Subcutaneous abdominal adipose tissue (tissue), 5 donors: ENCODE results near the gene SPEM1.

ENCODE experiments used
- H3K27ac ChIP-seq: one replicate; pipeline ENCODE4 v1.7.0; 2013; ENCODE audit warnings: low read depth, mild to moderate bottlenecking, inconsistent platforms, low read length, moderate library complexity
- H3K27me3 ChIP-seq, 5 donors: one replicate each; pipeline ENCODE4 v1.7.0; 2013; ENCODE audit warnings: low read length in 5 of 5, inconsistent platforms in 1 of 5; ENCODE audit not compliant: control insufficient read depth in 5 of 5, insufficient read depth in 4 of 5
- H3K36me3 ChIP-seq, 5 donors: one replicate each; pipeline ENCODE4 v1.7.0; 2013; ENCODE audit warnings: low read length in 5 of 5; ENCODE audit not compliant: control insufficient read depth in 5 of 5, insufficient read depth in 5 of 5
- H3K4me1 ChIP-seq, 5 donors: one replicate each; pipeline ENCODE4 v1.7.0; 2013; ENCODE audit warnings: low read length in 5 of 5, mild to moderate bottlenecking in 3 of 5, moderate library complexity in 1 of 5; ENCODE audit not compliant: control insufficient read depth in 5 of 5, insufficient read depth in 5 of 5
- H3K4me3 ChIP-seq, 5 donors: one replicate each; pipeline ENCODE4 v1.7.0; 2013; ENCODE audit warnings: low read length in 5 of 5, low read depth in 1 of 5
- H3K9ac ChIP-seq, 5 donors: one replicate each; pipeline ENCODE4 v1.7.0; 2013; ENCODE audit warnings: low read length in 5 of 5, mild to moderate bottlenecking in 4 of 5, moderate library complexity in 3 of 5
- H3K9me3 ChIP-seq, 5 donors: one replicate each; pipeline ENCODE4 v1.7.0; 2013; ENCODE audit warnings: low read length in 5 of 5; ENCODE audit not compliant: control insufficient read depth in 5 of 5
- donor health status: healthy.
- donor health status: healthy.
- donor health status: healthy.
- donor health status: healthy.
- donor health status: healthy.

Gene SPEM1

GRCh38 chr17:7407485-7408251 lies 12.5 kb upstream of the SPEM1 start, which contains the start of gene NLGN2:
NLGN2 (plus strand) TSS chr17:7407845; CDS start chr17:7408256, 411 bp downstream.
- Histone ChIP-seq H3K9ac (no peak within 1 kb of the TSS), H3K27me3 (no peaks in the 10 kb centered on the region), H3K4me1 (peaks cover 4 to 24% (median 15%) of the 10 kb centered on the region in 5 donors), H3K4me3 (no peak within 1 kb of the TSS), H3K27ac (no peak within 1 kb of the TSS), H3K36me3 (peaks cover 0 to 17% (median 10%) of the 10 kb centered on the region in 5 donors), H3K9me3 (no peaks in the 10 kb centered on the region)

- no peaks in the 10 kb centered on the region for H3K9me3 ChIP-seq
- peaks cover 0 to 17% (median 10%) of the 10 kb centered on the region in 5 donors for H3K36me3 ChIP-seq
- H3K9ac ChIP-seq: no peak overlapping the region
- H3K4me1 ChIP-seq: peaks cover under 1 to 17% (median 9%) of the 10 kb centered on the region in 5 donors
- no peak overlapping the region for H3K4me3 ChIP-seq
- H3K27me3 ChIP-seq: no peaks in the 10 kb centered on the region
- no peak overlapping the region for H3K27ac ChIP-seq
These were observed 11.8 kb upstream of the SPEM1 start for GRCh38 chr17:7408252-7408727.

- Histone ChIP-seq H3K36me3 (peaks cover 0 to 17% (median 10%) of the 10 kb centered on the region in 5 donors), H3K27ac (no peak overlapping the region), H3K9ac (no peak overlapping the region), H3K4me1 (peaks cover 0 to 16% (median 7%) of the 10 kb centered on the region in 5 donors), H3K27me3 (no peaks in the 10 kb centered on the region), H3K9me3 (no peaks in the 10 kb centered on the region), H3K4me3 (no peak overlapping the region)
These were observed 11.3 kb upstream of the SPEM1 start for GRCh38 chr17:7408863-7409262.

- no peaks in the 10 kb centered on the region for H3K27me3 ChIP-seq
- no peaks in the 10 kb centered on the region for H3K9me3 ChIP-seq
- peaks cover 0 to 19% (median 11%) of the 10 kb centered on the region in 5 donors for H3K36me3 ChIP-seq
- H3K4me1 ChIP-seq: peaks cover 0 to 16% (median 7%) of the 10 kb centered on the region in 5 donors
- H3K27ac ChIP-seq: no peak overlapping the region
- H3K4me3 ChIP-seq: no peak overlapping the region
- H3K9ac ChIP-seq: no peak overlapping the region
These were observed 10.4 kb upstream of the SPEM1 start for GRCh38 chr17:7409716-7410115.

GRCh38 chr17:7410634-7411426 lies 9.3 kb upstream of the SPEM1 start:
- Histone ChIP-seq H3K27me3 (no peaks in the 10 kb centered on the region), H3K36me3 (peaks cover 0 to 29% (median 17%) of the 10 kb centered on the region in 5 donors), H3K9ac (no peak overlapping the region), H3K4me1 (peaks cover 0 to 5% (median 0%) of the 10 kb centered on the region in 5 donors), H3K9me3 (no peaks in the 10 kb centered on the region), H3K27ac (no peak overlapping the region), H3K4me3 (no peak overlapping the region)

- Histone ChIP-seq H3K9ac (no peak overlapping the region), H3K36me3 (peaks cover 0 to 30% (median 17%) of the 10 kb centered on the region in 5 donors), H3K4me3 (no peak overlapping the region), H3K4me1 (no peaks in the 10 kb centered on the region), H3K27me3 (no peaks in the 10 kb centered on the region), H3K9me3 (no peaks in the 10 kb centered on the region), H3K27ac (no peak overlapping the region)
These were observed 8.7 kb upstream of the SPEM1 start for GRCh38 chr17:7411427-7411750.

- H3K36me3 ChIP-seq: peaks cover 0 to 37% (median 24%) of the 10 kb centered on the region in 5 donors
- peak overlapping the region in 1 of 5 donors; percentile 22 for H3K9ac ChIP-seq
- no peak overlapping the region for H3K27ac ChIP-seq
These were observed 6.7 kb upstream of the SPEM1 start for GRCh38 chr17:7413346-7413985.

GRCh38 chr17:7414837-7415236 lies 5.3 kb upstream of the SPEM1 start:
- H3K4me3 ChIP-seq: no peak overlapping the region
- H3K9me3 ChIP-seq: no peaks in the 10 kb centered on the region
- H3K27ac ChIP-seq: no peak overlapping the region
- H3K27me3 ChIP-seq: peaks cover 0 to 15% (median 3%) of the 10 kb centered on the region in 5 donors
- peaks cover 0 to 4% (median 0%) of the 10 kb centered on the region in 5 donors for H3K4me1 ChIP-seq
- no peak overlapping the region for H3K9ac ChIP-seq
- peaks cover 0 to 23% (median 11%) of the 10 kb centered on the region in 5 donors for H3K36me3 ChIP-seq

More at GRCh38 chr17:7413346-7413985, 6.7 kb upstream of the SPEM1 start:
- no peaks in the 10 kb centered on the region for H3K9me3 ChIP-seq
- peaks cover 0 to 4% (median 0%) of the 10 kb centered on the region in 5 donors for H3K4me1 ChIP-seq
- H3K27me3 ChIP-seq: peaks cover 0 to 4% (median 0%) of the 10 kb centered on the region in 5 donors
- H3K4me3 ChIP-seq: no peak overlapping the region

- H3K9ac ChIP-seq: no peak overlapping the region
- H3K27ac ChIP-seq: no peak overlapping the region
- no peak overlapping the region for H3K4me3 ChIP-seq
- peaks cover 0 to 19% (median 8%) of the 10 kb centered on the region in 5 donors for H3K36me3 ChIP-seq
- H3K9me3 ChIP-seq: no peaks in the 10 kb centered on the region
- peaks cover 0 to 4% (median 0%) of the 10 kb centered on the region in 5 donors for H3K4me1 ChIP-seq
- H3K27me3 ChIP-seq: peaks cover 0 to 16% (median 5%) of the 10 kb centered on the region in 5 donors
These were observed 4.3 kb upstream of the SPEM1 start for GRCh38 chr17:7415784-7416183.
